Muscle of leg (tissue), 11 donors: ENCODE data around the gene CDH6. TPM values are rescaled to one million over a fixed set of nuclear protein-coding genes. Genes with fewer than 3 reads are reported as not detected.

Source experiments
- DNase-seq: peaks from one replicate; pipeline ENCODE4 v3.0.0; 2013
- H3K27ac ChIP-seq: one replicate; pipeline ENCODE4 v1.5.1; 2013; ENCODE audit warnings: mild to moderate bottlenecking, low read length, control low read depth
- H3K27me3 ChIP-seq: one replicate; pipeline ENCODE4 v1.6.1; 2013; ENCODE audit warnings: low read length; ENCODE audit not compliant: control insufficient read depth, insufficient read depth
- H3K36me3 ChIP-seq: one replicate; pipeline ENCODE4 v1.6.1; 2013; ENCODE audit warnings: low read length; ENCODE audit not compliant: control insufficient read depth, insufficient read depth
- H3K4me1 ChIP-seq: one replicate; pipeline ENCODE4 v1.6.1; 2013; ENCODE audit warnings: low read length; ENCODE audit not compliant: control insufficient read depth, insufficient read depth
- H3K4me3 ChIP-seq: one replicate; pipeline ENCODE4 v1.5.1; 2013; ENCODE audit warnings: low read length, control low read depth
- H3K9me3 ChIP-seq: replicated peaks from 2 replicates; pipeline ENCODE4 v1.6.1; 2013; ENCODE audit warnings: low read depth, low read length; ENCODE audit not compliant: control insufficient read depth
- WGBS: methylation state at CpG from one replicate; pipeline ENCODE4 v1.1.5; 2013; ENCODE audit warnings: missing lambda C conversion rate; ENCODE audit not compliant: insufficient coverage; 5-methylcytosine and 5-hydroxymethylcytosine counted together
- polyA plus RNA-seq, 8 donors: library from polyadenylated mRNA; unstranded; fragments of 120-200 nt; gene quantifications; one replicate each; pipeline versions ENCODE4 v1.2.1 to v1.2.3, GENCODE V29; 2013; ENCODE audit warnings: inconsistent platforms in 1 of 8, low replicate concordance in 1 of 8; ENCODE audit not compliant: insufficient read length in 8 of 8, insufficient read depth in 1 of 8
- total RNA-seq: library from RNA; stranded (reverse); fragments of 120-200 nt; gene quantifications from one replicate; pipeline ENCODE4 v1.2.4, GENCODE V29; 2013

Gene CDH6
- total and polyA plus RNA-seq, 9 donors = 2.3 to 8.0 (median 4.2) TPM

- DNase-seq = no peak
- H3K9me3 ChIP-seq = no peaks in the 10 kb centered on the region
- H3K36me3 ChIP-seq = no peaks in the 10 kb centered on the region
- H3K27me3 ChIP-seq = no peaks in the 10 kb centered on the region
- H3K27ac ChIP-seq = no peak overlapping the region
- no peaks in the 10 kb centered on the region for H3K4me1 ChIP-seq
- no peak overlapping the region for H3K4me3 ChIP-seq
- no CpG with 5 or more reads among the region's 4 CpGs for WGBS
Observed at GRCh38 chr5:31334061-31334860, 140.8 kb downstream of the CDH6 start.

GRCh38 chr5:31335456-31335855, 142.0 kb downstream of the CDH6 start:
- no peaks in the 10 kb centered on the region for H3K9me3 ChIP-seq
- H3K27me3 ChIP-seq = no peaks in the 10 kb centered on the region
- H3K36me3 ChIP-seq = no peaks in the 10 kb centered on the region
- no peak overlapping the region for H3K4me3 ChIP-seq
- H3K4me1 ChIP-seq = no peaks in the 10 kb centered on the region
- no peak for DNase-seq
- H3K27ac ChIP-seq = no peak overlapping the region

GRCh38 chr5:31343946-31344345, 150.5 kb downstream of the CDH6 start:
- DNase-seq = no peak
- H3K27me3 ChIP-seq = no peaks in the 10 kb centered on the region
- no peaks in the 10 kb centered on the region for H3K36me3 ChIP-seq
- H3K4me1 ChIP-seq = no peaks in the 10 kb centered on the region
- no peak overlapping the region for H3K4me3 ChIP-seq
- H3K9me3 ChIP-seq = no peaks in the 10 kb centered on the region
- H3K27ac ChIP-seq = no peak overlapping the region
- WGBS = 83% methylated on average over 2 of the region's 3 CpGs

GRCh38 chr5:31346896-31347551, 153.5 kb downstream of the CDH6 start:
- Histone ChIP-seq H3K9me3 (no peaks in the 10 kb centered on the region), H3K4me1 (no peaks in the 10 kb centered on the region), H3K27me3 (no peaks in the 10 kb centered on the region), H3K27ac (no peak overlapping the region), H3K36me3 (no peaks in the 10 kb centered on the region), H3K4me3 (no peak overlapping the region)
- WGBS = 80% methylated on average over 1 of the region's 3 CpGs
- no peak for DNase-seq

GRCh38 chr5:31347552-31347905, 154.0 kb downstream of the CDH6 start:
- no peak overlapping the region for H3K27ac ChIP-seq
- no peak for DNase-seq
- no peaks in the 10 kb centered on the region for H3K27me3 ChIP-seq
- H3K4me1 ChIP-seq = no peaks in the 10 kb centered on the region
- H3K36me3 ChIP-seq = no peaks in the 10 kb centered on the region
- H3K9me3 ChIP-seq = no peaks in the 10 kb centered on the region
- H3K4me3 ChIP-seq = no peak overlapping the region

GRCh38 chr5:31350395-31350794, 156.9 kb downstream of the CDH6 start:
- Histone ChIP-seq H3K36me3 (no peaks in the 10 kb centered on the region), H3K4me3 (no peak overlapping the region), H3K4me1 (no peaks in the 10 kb centered on the region), H3K27me3 (no peaks in the 10 kb centered on the region), H3K27ac (no peak overlapping the region), H3K9me3 (no peaks in the 10 kb centered on the region)
- WGBS = no CpG with 5 or more reads among the region's 1 CpG
- DNase-seq = no peak

- 60% methylated on average over 1 of the region's 3 CpGs for WGBS
- no peaks in the 10 kb centered on the region for H3K27me3 ChIP-seq
- H3K36me3 ChIP-seq = no peaks in the 10 kb centered on the region
- H3K4me1 ChIP-seq = no peaks in the 10 kb centered on the region
- no peak overlapping the region for H3K4me3 ChIP-seq
- no peak overlapping the region for H3K27ac ChIP-seq
- H3K9me3 ChIP-seq = no peaks in the 10 kb centered on the region
- DNase-seq = no peak
Observed at GRCh38 chr5:31355337-31355736, 161.9 kb downstream of the CDH6 start.

GRCh38 chr5:31357038-31357437, 163.6 kb downstream of the CDH6 start:
- no peak overlapping the region for H3K27ac ChIP-seq
- DNase-seq = no peak
- no peaks in the 10 kb centered on the region for H3K27me3 ChIP-seq
- no peaks in the 10 kb centered on the region for H3K9me3 ChIP-seq
- no peaks in the 10 kb centered on the region for H3K4me1 ChIP-seq
- WGBS = 92% methylated on average over 9 of the region's 11 CpGs
- H3K36me3 ChIP-seq = no peaks in the 10 kb centered on the region
- H3K4me3 ChIP-seq = no peak overlapping the region

- H3K27ac ChIP-seq = no peak overlapping the region
- H3K9me3 ChIP-seq = no peaks in the 10 kb centered on the region
- DNase-seq = no peak
- H3K4me3 ChIP-seq = no peak overlapping the region
- no peaks in the 10 kb centered on the region for H3K4me1 ChIP-seq
- 60% methylated on average over 1 of the region's 3 CpGs for WGBS
- H3K27me3 ChIP-seq = no peaks in the 10 kb centered on the region
- no peaks in the 10 kb centered on the region for H3K36me3 ChIP-seq
Observed at GRCh38 chr5:31359839-31360238, 166.4 kb downstream of the CDH6 start.

GRCh38 chr5:31361234-31361633, 167.7 kb downstream of the CDH6 start:
- WGBS = 50% methylated on average over 1 of the region's 1 CpG
- Histone ChIP-seq H3K9me3 (no peaks in the 10 kb centered on the region), H3K36me3 (no peaks in the 10 kb centered on the region), H3K27me3 (no peaks in the 10 kb centered on the region), H3K27ac (no peak overlapping the region), H3K4me3 (no peak overlapping the region), H3K4me1 (no peaks in the 10 kb centered on the region)
- no peak for DNase-seq
